ENCODE measurements around the gene ASIC4. TPM values are rescaled to one million over a fixed set of nuclear protein-coding genes. Genes with fewer than 3 reads are reported as not detected.

The ASIC4 gene
- total RNA-seq, 3 donors from 2014 or later, result 0.09 TPM; not detected in 2

GRCh38 chr2:219545295-219545942 is 31.1 kb downstream of the ASIC4 start:
- intact Hi-C loops (cut with DNase I, micrococcal nuclease), result no loop called here
- no peaks in the 10 kb centered on the region for H3K36me3 ChIP-seq (ENCODE audit: low read depth)
- no peak for TF ChIP-seq CTCF (IDR thresholded peaks at IDR 0.05)
- H3K4me1 ChIP-seq (ENCODE audit: low read depth), result peaks cover 15% of the 10 kb centered on the region
- no peak overlapping the region for H3K4me3 ChIP-seq
- ATAC-seq (no peak), DNase-seq (no peak)
- no peaks in the 10 kb centered on the region for H3K9me3 ChIP-seq

- no peak for ATAC-seq
Measured at GRCh38 chr2:219545943-219546352, 31.7 kb downstream of the ASIC4 start.

GRCh38 chr2:219547621-219548020 is 33.3 kb downstream of the ASIC4 start:
- intact Hi-C loops (cut with DNase I, micrococcal nuclease), result no loop called here
- Histone ChIP-seq H3K4me3 (no peak overlapping the region), H3K4me1 (ENCODE audit: low read depth) (peaks cover 12% of the 10 kb centered on the region), H3K9me3 (no peaks in the 10 kb centered on the region), H3K36me3 (ENCODE audit: low read depth) (no peaks in the 10 kb centered on the region)
- TF ChIP-seq CTCF (IDR thresholded peaks at IDR 0.05), result no peak
- DNase-seq, result no peak
- no peak for ATAC-seq

More at GRCh38 chr2:219545943-219546352, 31.7 kb downstream of the ASIC4 start:
- H3K36me3 ChIP-seq (ENCODE audit: low read depth), result no peaks in the 10 kb centered on the region
- intact Hi-C loops (cut with DNase I, micrococcal nuclease), result no loop called here
- no peak for DNase-seq
- no peak for TF ChIP-seq CTCF (IDR thresholded peaks at IDR 0.05)
- H3K4me1 ChIP-seq (ENCODE audit: low read depth), result peaks cover 15% of the 10 kb centered on the region
- H3K4me3 ChIP-seq, result no peak overlapping the region
- H3K9me3 ChIP-seq, result no peaks in the 10 kb centered on the region

GRCh38 chr2:219548990-219549389 is 34.7 kb downstream of the ASIC4 start:
- no peaks in the 10 kb centered on the region for H3K9me3 ChIP-seq
- intact Hi-C loops (cut with DNase I, micrococcal nuclease), result no loop called here
- no peak overlapping the region for H3K4me3 ChIP-seq
- no peak for TF ChIP-seq CTCF (IDR thresholded peaks at IDR 0.05)
- H3K36me3 ChIP-seq (ENCODE audit: low read depth), result no peaks in the 10 kb centered on the region
- H3K4me1 ChIP-seq (ENCODE audit: low read depth), result peaks cover 19% of the 10 kb centered on the region
- DNase-seq, result no peak
- no peak for ATAC-seq

- ATAC-seq, result no peak
- intact Hi-C loops (cut with DNase I, micrococcal nuclease), result no loop called here
- no peaks in the 10 kb centered on the region for H3K9me3 ChIP-seq
- TF ChIP-seq CTCF (IDR thresholded peaks at IDR 0.05), result no peak
- H3K4me3 ChIP-seq, result no peak overlapping the region
- H3K4me1 ChIP-seq (ENCODE audit: low read depth), result peaks cover 13% of the 10 kb centered on the region
- DNase-seq, result no peak
- H3K36me3 ChIP-seq (ENCODE audit: low read depth), result no peaks in the 10 kb centered on the region
Measured at GRCh38 chr2:219549619-219550018, 35.3 kb downstream of the ASIC4 start.
